ENCODE measurements around the gene APOL1. TPM values are rescaled to one million over a fixed set of nuclear protein-coding genes. Genes with fewer than 3 reads are reported as not detected.

APOL1 gene
- total RNA-seq, 1 experiment from 2014 or later = 0.30 TPM

- H3K79me2 ChIP-seq (ENCODE audit: insufficient read depth, low read length) = no peaks in the 10 kb centered on the region
- ATAC-seq (no peak), DNase-seq (ENCODE audit: low read depth, low spot score) (no peak)
- no peak overlapping the region for H2AFZ ChIP-seq (ENCODE audit: low read depth, low read length, poor library complexity, severe bottlenecking)
- ChIA-PET CTCF (no interaction called here), RAD21 (ENCODE audit: low non-redundant PET in 1 of 2, low total read pairs in 2 of 2, uncharacterized antibody in 2 of 2, unreplicated experiment in 2 of 2) (interaction anchor here in 1 of 2 experiments (0.5 kb wide), 1 partner anchor 247 kb away, joined by 3 read pairs; no protein-coding TSS in a partner anchor), POLR2A (no interaction called here)
- intact Hi-C loops (cut with micrococcal nuclease) = loop anchor here (10.0 kb wide), 1 partner anchor 78 kb away; no protein-coding TSS in a partner anchor
- H3K4me3 ChIP-seq (replicated peaks in 1 of 2; ENCODE audit: low read depth in 1 of 2, low read length in 2 of 2) = no peak overlapping the region
- no peak overlapping the region for H3K27ac ChIP-seq (ENCODE audit: low read depth, low read length)
- 0 out of 2 replicates have a peak, but pooled peaks cover 4% of the 10 kb centered on the region for H3K27me3 ChIP-seq (ENCODE audit: insufficient read depth, low read length)
- H3K9me2 ChIP-seq (ENCODE audit: insufficient read depth) = no peaks in the 10 kb centered on the region
- H4K20me1 ChIP-seq (ENCODE audit: insufficient read depth) = no peaks in the 10 kb centered on the region
- no peaks in the 10 kb centered on the region for H3K9me3 ChIP-seq (ENCODE audit: control insufficient read depth in 1 of 2, insufficient read depth in 1 of 2, low read depth in 1 of 2, low read length in 2 of 2)
- H3K36me3 ChIP-seq (ENCODE audit: control insufficient read depth in 1 of 2, insufficient read depth in 2 of 2, low read length in 2 of 2) = 0 out of 4 replicates have a peak, but pooled peaks cover 0 to 5% of the 10 kb centered on the region in 2 experiments
- H3K9ac ChIP-seq (ENCODE audit: low read length) = no peak overlapping the region
- no TSS peak for BruUV-seq (replicated peaks)
- TF ChIP-seq JUND (IDR thresholded peaks at IDR 0.05) (no peak), POLR2AphosphoS5 (IDR thresholded peaks at IDR 0.05; ENCODE audit: low read depth, low read length) (no peak), CEBPB (IDR thresholded peaks at IDR 0.05; ENCODE audit: low read depth) (no peak), ELF1 (IDR thresholded peaks at IDR 0.05; ENCODE audit: borderline replicate concordance, low read depth) (no peak), SP1 (IDR thresholded peaks at IDR 0.05; ENCODE audit: low read depth) (no peak), EGR1 (IDR thresholded peaks at IDR 0.05; ENCODE audit: low read depth) (no peak), ZBTB33 (IDR thresholded peaks at IDR 0.05; ENCODE audit: extremely low read depth, insufficient replicate concordance, low read length) (no peak), SIN3A (IDR thresholded peaks at IDR 0.05; ENCODE audit: low read depth) (no peak), ZFX (IDR thresholded peaks at IDR 0.05) (no peak), TCF7L2 (IDR thresholded peaks at IDR 0.05; ENCODE audit: borderline replicate concordance, extremely low read depth, insufficient read depth, insufficient read length) (no peak), FOSL1 (IDR thresholded peaks at IDR 0.05; ENCODE audit: low read depth) (no peak), RAD21 (IDR thresholded peaks at IDR 0.05; ENCODE audit: low read depth) (no peak)
- TF ChIP-seq, protein P1, sequence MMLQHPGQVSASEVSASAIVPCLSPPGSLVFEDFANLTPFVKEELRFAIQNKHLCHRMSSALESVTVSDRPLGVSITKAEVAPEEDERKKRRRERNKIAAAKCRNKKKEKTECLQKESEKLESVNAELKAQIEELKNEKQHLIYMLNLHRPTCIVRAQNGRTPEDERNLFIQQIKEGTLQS (IDR thresholded peaks at IDR 0.05) = no peak
- H3K4me1 ChIP-seq (ENCODE audit: control insufficient read depth in 1 of 2, insufficient read depth in 2 of 2, low read length in 2 of 2) = no peaks in the 10 kb centered on the region
- H3K4me2 ChIP-seq (ENCODE audit: low read length) = no peak overlapping the region
These were observed 30.0 kb upstream of the APOL1 start for GRCh38 chr22:36222887-36223450.

Measured in HCT116 (cell line).